SK-N-SH (cell line): ENCODE results near the gene CNTLN. TPM values are rescaled to one million over a fixed set of nuclear protein-coding genes. Genes with fewer than 3 reads are reported as not detected.

Source experiments
- CTCF ChIA-PET: fragments of 300-600, 350-600 bp; formaldehyde crosslinking; extraction: SDS; loops from one replicate; lab custom pipeline; 2021; lab: Yijun Ruan, JAX
- POLR2A ChIA-PET: fragments of 350-600 bp; sonication (Branson Sonifier 250); formaldehyde crosslinking; extraction: SDS; loops from one replicate; lab custom pipeline; 2020; ENCODE audit warnings: antibody characterized with exemption, inconsistent platforms; lab: Yijun Ruan, JAX
- DNase-seq: peaks from one replicate; pipeline ENCODE4 v3.0.0; 2012
- H2AFZ ChIP-seq: fragments of 200-600 bp; sonication (generic); 2 replicates; pipeline ENCODE4 v1.8.1; 2016; ENCODE audit warnings: antibody characterized with exemption, mild to moderate bottlenecking, low read depth
- H3F3A ChIP-seq: fragments of 200-600 bp; sonication (generic); replicated peaks from 2 replicates; pipeline ENCODE3; 2016; ENCODE audit warnings: antibody characterized with exemption, mild to moderate bottlenecking; ENCODE audit not compliant: insufficient read depth
- H3K27ac ChIP-seq, 2 experiments: fragments of 200-500 bp in 1 of 2; fragments of 200-600 bp in 1 of 2; sonication (Bioruptor generic) in 1 of 2; sonication (generic), shearing (Covaris generic) in 1 of 2; 2 replicates each; pipeline versions ENCODE4 v1.5.1 to v1.6.1; 2014 to 2016; ENCODE audit warnings: low read depth in 2 of 2, inconsistent platforms in 1 of 2, low read length in 1 of 2, mild to moderate bottlenecking in 1 of 2, mixed read lengths in 1 of 2
- H3K27me3 ChIP-seq: fragments of 200-600 bp; sonication (generic), shearing (Covaris generic); 2 replicates; pipeline ENCODE4 v1.6.1; 2016; ENCODE audit warnings: mixed run types; ENCODE audit not compliant: insufficient read depth
- H3K36me3 ChIP-seq, 2 experiments: fragments of 200-500 bp in 1 of 2; fragments of 200-600 bp in 1 of 2; sonication (Bioruptor generic) in 1 of 2; sonication (generic) in 1 of 2; replicated peaks in 1 of 2; 2 replicates each; pipeline versions ENCODE3 to v1.5.1; 2014 to 2016; ENCODE audit warnings: low read length in 1 of 2, mild to moderate bottlenecking in 1 of 2; ENCODE audit not compliant: insufficient read depth in 2 of 2, control insufficient read depth in 1 of 2
- H3K4me1 ChIP-seq, 2 experiments: fragments of 200-500 bp in 1 of 2; fragments of 200-600 bp in 1 of 2; sonication (Bioruptor generic) in 1 of 2; sonication (generic), shearing (Covaris generic) in 1 of 2; 2 replicates each; pipeline versions ENCODE4 v1.5.1 to v1.6.1; 2014 to 2016; ENCODE audit warnings: low read depth in 1 of 2, low read length in 1 of 2, mixed run types in 1 of 2; ENCODE audit not compliant: insufficient read depth in 2 of 2, control insufficient read depth in 1 of 2
- H3K4me2 ChIP-seq: fragments of 200-600 bp; sonication (generic), shearing (Covaris generic); 2 replicates; pipeline ENCODE4 v1.6.1; 2017; ENCODE audit warnings: mixed run types
- H3K4me3 ChIP-seq, 2 experiments: fragments of 200-500 bp in 1 of 2; fragments of 200-600 bp in 1 of 2; sonication (Bioruptor generic) in 1 of 2; sonication (generic), shearing (Covaris generic) in 1 of 2; 2 replicates each; pipeline versions ENCODE4 v1.5.1 to v1.8.1; 2014 to 2016; ENCODE audit warnings: low read depth in 2 of 2, inconsistent platforms in 1 of 2, low read length in 1 of 2, mild to moderate bottlenecking in 1 of 2, mixed read lengths in 1 of 2, moderate library complexity in 1 of 2
- H3K79me2 ChIP-seq: fragments of 200-600 bp; sonication (generic); 2 replicates; pipeline ENCODE4 v1.8.1; 2017; ENCODE audit warnings: mild to moderate bottlenecking; ENCODE audit not compliant: insufficient read depth
- H3K9ac ChIP-seq: fragments of 200-600 bp; sonication (generic); 2 replicates; pipeline ENCODE4 v1.6.1; 2017; ENCODE audit warnings: mixed run types
- H3K9me2 ChIP-seq: fragments of 200-600 bp; sonication (generic); 2 replicates; pipeline ENCODE4 v1.6.1; 2017; ENCODE audit warnings: mixed run types
- H3K9me3 ChIP-seq: fragments of 200-600 bp; sonication (generic); 2 replicates; pipeline ENCODE4 v1.6.1; 2017; ENCODE audit warnings: mixed run types, mild to moderate bottlenecking, moderate library complexity
- H4K20me1 ChIP-seq: fragments of 200-600 bp; sonication (generic); 2 replicates; pipeline ENCODE4 v1.6.1; 2017; ENCODE audit warnings: mild to moderate bottlenecking, mixed run types; ENCODE audit not compliant: insufficient read depth
- CHD2 ChIP-seq: fragments of 150-350 bp; IDR thresholded peaks from 2 replicates; pipeline ENCODE4 v1.6.1; 2018; ENCODE audit warnings: low read length; ENCODE audit not compliant: partially characterized antibody
- CTCF ChIP-seq: fragments of 200-600 bp; sonication (generic); IDR thresholded peaks from 2 replicates; pipeline ENCODE4 v1.6.1; 2017; ENCODE audit warnings: antibody characterized with exemption, mild to moderate bottlenecking, moderate library complexity
- EZH2phosphoT487 ChIP-seq: fragments of 200-600 bp; sonication (generic); IDR thresholded peaks from 2 replicates; pipeline ENCODE4 v1.6.1; 2017; ENCODE audit warnings: low read depth, mixed run types, mild to moderate bottlenecking, antibody characterized with exemption, moderate library complexity, borderline replicate concordance
- FOSL2 ChIP-seq: IDR thresholded peaks from 2 replicates; pipeline ENCODE4 v1.4.0; 2012; ENCODE audit warnings: low read depth, mild to moderate bottlenecking, moderate library complexity, borderline replicate concordance
- FOXJ3 ChIP-seq: sonication (generic); formaldehyde crosslinking; IDR thresholded peaks from 2 replicates; pipeline ENCODE4 v1.5.1; 2020; ENCODE audit warnings: mild to moderate bottlenecking, missing genetic modification reagents
- GABPA ChIP-seq: IDR thresholded peaks from 2 replicates; pipeline ENCODE4 v1.4.0; 2012; ENCODE audit warnings: low read depth, mild to moderate bottlenecking
- GATA2 ChIP-seq: sonication (generic); formaldehyde crosslinking; IDR thresholded peaks from 2 replicates; pipeline ENCODE4 v1.5.0; 2020; ENCODE audit warnings: mild to moderate bottlenecking, missing genetic modification reagents
- IRF3 ChIP-seq: fragments of 150-350 bp; IDR thresholded peaks from 2 replicates; pipeline ENCODE4 v1.6.1; 2016; ENCODE audit warnings: mild to moderate bottlenecking, low read depth, low read length
- JUND ChIP-seq: IDR thresholded peaks from 2 replicates; pipeline ENCODE4 v1.4.0; 2012
- MXI1 ChIP-seq: IDR thresholded peaks from 2 replicates; pipeline ENCODE4 v1.6.1; 2012; ENCODE audit warnings: mild to moderate bottlenecking, low read depth, low read length, improper control_type of control experiment
- NFIC ChIP-seq: IDR thresholded peaks from 2 replicates; pipeline ENCODE4 v1.4.0; 2012; ENCODE audit warnings: borderline replicate concordance
- POLR2AphosphoS5 ChIP-seq: IDR thresholded peaks from 2 replicates; pipeline ENCODE4 v1.6.1; 2012; ENCODE audit warnings: low read depth, low read length
- RFX5 ChIP-seq: IDR thresholded peaks from 2 replicates; pipeline ENCODE4 v1.6.1; 2012; ENCODE audit warnings: mild to moderate bottlenecking, improper control_type of control experiment, low read length
- RXRA ChIP-seq: IDR thresholded peaks from 2 replicates; pipeline ENCODE4 v1.4.0; 2012; ENCODE audit warnings: low read depth, mild to moderate bottlenecking, borderline replicate concordance
- SIN3A ChIP-seq: IDR thresholded peaks from 2 replicates; pipeline ENCODE4 v1.6.1; 2012; ENCODE audit warnings: low read depth, mild to moderate bottlenecking, low read length, moderate library complexity, borderline replicate concordance
- SMC3 ChIP-seq: IDR thresholded peaks from 2 replicates; pipeline ENCODE4 v1.6.1; 2012; ENCODE audit warnings: low read depth, low read length, improper control_type of control experiment
- TAF1 ChIP-seq: IDR thresholded peaks from 2 replicates; pipeline ENCODE4 v1.6.1; 2012; ENCODE audit warnings: low read depth, mild to moderate bottlenecking, low read length, moderate library complexity, borderline replicate concordance
- TCF12 ChIP-seq: IDR thresholded peaks from 2 replicates; pipeline ENCODE4 v1.4.0; 2012
- YY1 ChIP-seq: IDR thresholded peaks from 2 replicates; pipeline ENCODE4 v1.4.0; 2012; ENCODE audit warnings: low read depth, mild to moderate bottlenecking
- WGBS: methylation state at CpG from one replicate; pipeline ENCODE4 v1.1.6; 2017; ENCODE audit warnings: low lambda C conversion rate; 5-methylcytosine and 5-hydroxymethylcytosine counted together
- polyA plus RNA-seq, 3 experiments: library from polyadenylated mRNA; depleted of rRNA; stranded (reverse); fragments of >200 nt; gene quantifications; 2 replicates each; pipeline ENCODE4 v1.2.3, GENCODE V29; 2012
- TF ChIP-seq, protein P1 (sequence below): IDR thresholded peaks from 2 replicates; pipeline ENCODE4 v1.4.0; 2012; ENCODE audit warnings: low read depth
- TF ChIP-seq, protein P2 (sequence below): IDR thresholded peaks from 2 replicates; pipeline ENCODE4 v1.4.0; 2012; ENCODE audit warnings: low read depth, borderline replicate concordance

Gene CNTLN
- polyA plus RNA-seq, 1 of the 3 experiments (the other 2 are of a cell fraction), result 2.5 TPM

GRCh38 chr9:17137566-17137965, 2.7 kb downstream of the CNTLN start:
- ChIA-PET CTCF (interaction anchor here (0.6 to 0.9 kb wide), 2 partner anchors 11 to 254 kb away, joined by 3 read pairs; no protein-coding TSS in a partner anchor), POLR2A (no interaction called here)
- no peak overlapping the region for H3K4me3 ChIP-seq
- H3K4me1 ChIP-seq, result peaks cover 0 to 4% of the 10 kb centered on the region in 2 experiments; a peak in 2 of 4 replicates
- no peaks in the 10 kb centered on the region for H3K27me3 ChIP-seq
- no peak overlapping the region for H3K9ac ChIP-seq
- no peaks in the 10 kb centered on the region for H3K9me3 ChIP-seq
- no peak for DNase-seq
- no peak overlapping the region for H3K27ac ChIP-seq
- peaks cover 12% of the 10 kb centered on the region for H3F3A ChIP-seq
- H3K4me2 ChIP-seq, result no peak overlapping the region
- TF ChIP-seq SIN3A, result no peak
- TF ChIP-seq SMC3, result no peak
- TF ChIP-seq POLR2AphosphoS5, result no peak
- TF ChIP-seq GABPA, result no peak
- no peak for TF ChIP-seq CHD2
- H3K79me2 ChIP-seq, result peaks cover 61% of the 10 kb centered on the region
- H2AFZ ChIP-seq, result no peak overlapping the region
- no peaks in the 10 kb centered on the region for H3K9me2 ChIP-seq
- peaks cover 0 to 7% of the 10 kb centered on the region in 2 experiments for H3K36me3 ChIP-seq
- no peaks in the 10 kb centered on the region for H4K20me1 ChIP-seq

DNA sequence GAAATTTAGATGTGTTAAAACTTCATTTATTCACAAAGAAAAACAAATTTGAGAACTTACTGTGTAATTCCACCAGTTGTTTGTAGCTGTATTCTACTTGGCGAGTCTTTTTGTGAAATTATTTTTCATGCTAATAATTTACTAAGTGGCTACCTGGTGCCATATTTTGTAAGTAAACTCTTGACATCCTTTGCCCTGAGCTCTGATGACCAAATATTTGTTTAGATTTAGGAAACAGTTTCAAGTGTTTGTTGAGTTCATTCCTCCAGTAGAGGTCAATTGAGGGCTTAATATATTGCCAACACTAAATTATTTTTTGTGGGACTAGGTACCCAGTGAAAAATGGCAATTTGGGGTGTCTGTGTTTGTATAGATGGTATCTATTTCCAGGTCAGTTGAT, 3.7 kb downstream of the CNTLN start:
- no peak overlapping the region for H2AFZ ChIP-seq
- H3F3A ChIP-seq, result peaks cover 9% of the 10 kb centered on the region
- H3K4me1 ChIP-seq, result peaks cover 0 to 4% of the 10 kb centered on the region in 2 experiments; a peak in 2 of 4 replicates
- H3K79me2 ChIP-seq, result peaks cover 61% of the 10 kb centered on the region
- ChIA-PET CTCF (no interaction called here), POLR2A (no interaction called here)
- no peaks in the 10 kb centered on the region for H4K20me1 ChIP-seq
- H3K27ac ChIP-seq, result no peak overlapping the region
- no peaks in the 10 kb centered on the region for H3K9me3 ChIP-seq
- TF ChIP-seq, protein P1, sequence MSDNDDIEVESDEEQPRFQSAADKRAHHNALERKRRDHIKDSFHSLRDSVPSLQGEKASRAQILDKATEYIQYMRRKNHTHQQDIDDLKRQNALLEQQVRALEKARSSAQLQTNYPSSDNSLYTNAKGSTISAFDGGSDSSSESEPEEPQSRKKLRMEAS, result no peak
- TF ChIP-seq FOXJ3 (CRISPR knock-in tag), result no peak
- TF ChIP-seq POLR2AphosphoS5, result no peak
- TF ChIP-seq MXI1, result no peak
- no peak for TF ChIP-seq GABPA
- no peak for TF ChIP-seq FOSL2
- no peak for TF ChIP-seq YY1
- no peak for TF ChIP-seq TAF1
- TF ChIP-seq IRF3, result no peak
- TF ChIP-seq EZH2phosphoT487, result no peak
- TF ChIP-seq, protein P2, sequence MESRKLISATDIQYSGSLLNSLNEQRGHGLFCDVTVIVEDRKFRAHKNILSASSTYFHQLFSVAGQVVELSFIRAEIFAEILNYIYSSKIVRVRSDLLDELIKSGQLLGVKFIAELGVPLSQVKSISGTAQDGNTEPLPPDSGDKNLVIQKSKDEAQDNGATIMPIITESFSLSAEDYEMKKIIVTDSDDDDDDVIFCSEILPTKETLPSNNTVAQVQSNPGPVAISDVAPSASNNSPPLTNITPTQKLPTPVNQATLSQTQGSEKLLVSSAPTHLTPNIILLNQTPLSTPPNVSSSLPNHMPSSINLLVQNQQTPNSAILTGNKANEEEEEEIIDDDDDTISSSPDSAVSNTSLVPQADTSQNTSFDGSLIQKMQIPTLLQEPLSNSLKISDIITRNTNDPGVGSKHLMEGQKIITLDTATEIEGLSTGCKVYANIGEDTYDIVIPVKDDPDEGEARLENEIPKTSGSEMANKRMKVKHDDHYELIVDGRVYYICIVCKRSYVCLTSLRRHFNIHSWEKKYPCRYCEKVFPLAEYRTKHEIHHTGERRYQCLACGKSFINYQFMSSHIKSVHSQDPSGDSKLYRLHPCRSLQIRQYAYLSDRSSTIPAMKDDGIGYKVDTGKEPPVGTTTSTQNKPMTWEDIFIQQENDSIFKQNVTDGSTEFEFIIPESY, result no peak
- no peak for TF ChIP-seq CHD2
- TF ChIP-seq CTCF, result no peak
- no peak for TF ChIP-seq SIN3A
- TF ChIP-seq JUND, result no peak
- TF ChIP-seq TCF12, result no peak
- TF ChIP-seq RFX5, result no peak
- no peak for TF ChIP-seq NFIC
- TF ChIP-seq GATA2 (CRISPR knock-in tag), result no peak
- TF ChIP-seq RXRA, result no peak
- H3K9ac ChIP-seq, result no peak overlapping the region
- H3K27me3 ChIP-seq, result no peaks in the 10 kb centered on the region
- H3K36me3 ChIP-seq, result peaks cover 0 to 7% of the 10 kb centered on the region in 2 experiments
- WGBS, result 97% methylated on average over 1 of the region's 1 CpG
- no peak for DNase-seq
- H3K9me2 ChIP-seq, result no peaks in the 10 kb centered on the region
- no peak overlapping the region for H3K4me2 ChIP-seq
- no peak overlapping the region for H3K4me3 ChIP-seq
